Hepatocyte (in vitro differentiated cells): ENCODE measurements around the gene CEP95. TPM values are rescaled to one million over a fixed set of nuclear protein-coding genes. Genes with fewer than 3 reads are reported as not detected.
A peak's percentile ranks its signal among the peaks of the same experiment; 100 is the strongest.

Source experiments
- DNase-seq: peaks from one replicate; pipeline ENCODE4 v3.0.0-alpha.2; 2016; ENCODE audit warnings: low spot score
- H2AFZ ChIP-seq: fragments of 200-600 bp; sonication (generic); 2 replicates; pipeline ENCODE4 v1.6.0; 2016; ENCODE audit warnings: antibody characterized with exemption, mild to moderate bottlenecking
- H3K27ac ChIP-seq: fragments of 200-600 bp; sonication (generic); 2 replicates; pipeline ENCODE4 v1.5.1; 2016; ENCODE audit warnings: mild to moderate bottlenecking
- H3K27me3 ChIP-seq: fragments of 200-600 bp; sonication (generic); 2 replicates; pipeline ENCODE4 v1.6.1; 2016
- H3K36me3 ChIP-seq: fragments of 200-600 bp; sonication (generic); replicated peaks from 2 replicates; pipeline ENCODE4 v1.5.1; 2016; ENCODE audit warnings: low read depth; ENCODE audit not compliant: insufficient read depth
- H3K4me1 ChIP-seq: fragments of 200-600 bp; sonication (generic); 2 replicates; pipeline ENCODE4 v1.5.1; 2016; ENCODE audit warnings: mild to moderate bottlenecking, moderate library complexity; ENCODE audit not compliant: insufficient read depth
- H3K4me2 ChIP-seq: fragments of 200-600 bp; sonication (generic); 2 replicates; pipeline ENCODE4 v1.6.0; 2016
- H3K4me3 ChIP-seq: fragments of 200-600 bp; sonication (generic); 2 replicates; pipeline ENCODE4 v1.5.1; 2016; ENCODE audit warnings: mild to moderate bottlenecking
- H3K79me2 ChIP-seq: fragments of 200-600 bp; sonication (generic); 2 replicates; pipeline ENCODE4 v1.6.0; 2017; ENCODE audit warnings: mild to moderate bottlenecking
- H3K9me2 ChIP-seq: fragments of 200-600 bp; sonication (generic); replicated peaks from 2 replicates; pipeline ENCODE4 v1.6.0; 2017; ENCODE audit warnings: mild to moderate bottlenecking; ENCODE audit not compliant: insufficient read depth
- H3K9me3 ChIP-seq: fragments of 200-600 bp; sonication (generic); 2 replicates; pipeline ENCODE4 v1.5.1; 2016; ENCODE audit warnings: low read depth, mild to moderate bottlenecking
- H4K20me1 ChIP-seq: fragments of 200-600 bp; sonication (generic); 2 replicates; pipeline ENCODE4 v1.6.0; 2016; ENCODE audit warnings: mild to moderate bottlenecking; ENCODE audit not compliant: insufficient read depth, poor library complexity, severe bottlenecking
- EZH2 ChIP-seq: fragments of 200-600 bp; sonication (generic); IDR thresholded peaks from 2 replicates; pipeline ENCODE4 v1.6.1; 2016; ENCODE audit warnings: antibody characterized with exemption, mild to moderate bottlenecking, borderline replicate concordance
- EZH2phosphoT487 ChIP-seq: fragments of 200-600 bp; sonication (generic); IDR thresholded peaks from one replicate; pipeline ENCODE4 v1.6.1; 2018; ENCODE audit warnings: antibody characterized with exemption, mild to moderate bottlenecking, low read depth, moderate library complexity; ENCODE audit not compliant: unreplicated experiment, severe bottlenecking
- WGBS: methylation state at CpG from one replicate; pipeline ENCODE4 v1.1.6; 2016; ENCODE audit warnings: low lambda C conversion rate; ENCODE audit errors: missing lambda C conversion rate; 5-methylcytosine and 5-hydroxymethylcytosine counted together
- polyA plus RNA-seq: library from polyadenylated mRNA; unstranded; fragments of >200 nt; fragmentation: Nextera tagmentation; extraction: Ambion mirVana; gene quantifications from 2 replicates; pipeline ENCODE4 v1.2.1, GENCODE V29; 2016
- total RNA-seq: library from RNA; depleted of rRNA; stranded (reverse); fragments of >200 nt; gene quantifications from 2 replicates; pipeline ENCODE4 v1.2.3, GENCODE V29; 2014
- TF ChIP-seq, protein P1 (sequence below): fragments of 200-600 bp; sonication (generic); IDR thresholded peaks from 2 replicates; pipeline ENCODE4 v1.5.1; 2016; ENCODE audit warnings: antibody characterized with exemption, mild to moderate bottlenecking; ENCODE audit not compliant: poor library complexity

CEP95 gene
- total and polyA plus RNA-seq, 2 experiments from 2014 or later: 25.8 to 42.8 TPM

DNA sequence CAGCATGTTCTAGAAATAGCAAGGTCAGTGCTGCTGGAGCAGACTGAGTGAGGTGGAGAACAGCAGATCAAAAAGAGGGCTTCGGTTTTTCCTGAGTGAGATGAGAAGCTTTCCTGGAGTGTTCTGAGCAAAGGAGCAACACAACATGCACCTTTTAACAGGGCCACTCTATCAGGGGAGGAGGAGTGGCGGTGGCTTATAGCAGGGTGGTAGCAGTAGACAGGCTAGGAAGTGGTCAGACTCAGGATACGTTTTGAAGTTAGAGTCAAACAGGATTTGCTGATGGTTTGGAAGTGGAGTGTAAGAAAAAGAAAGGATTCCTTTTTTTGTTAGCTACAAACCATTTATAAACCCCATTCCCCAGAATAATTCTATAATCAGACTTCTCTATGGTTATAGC, 22.4 kb upstream of the CEP95 start:
- no peaks in the 10 kb centered on the region for H3K79me2 ChIP-seq
- H3K9me3 ChIP-seq: no peaks in the 10 kb centered on the region
- TF ChIP-seq EZH2 (no peak), EZH2phosphoT487 (no peak)
- TF ChIP-seq, protein P1, sequence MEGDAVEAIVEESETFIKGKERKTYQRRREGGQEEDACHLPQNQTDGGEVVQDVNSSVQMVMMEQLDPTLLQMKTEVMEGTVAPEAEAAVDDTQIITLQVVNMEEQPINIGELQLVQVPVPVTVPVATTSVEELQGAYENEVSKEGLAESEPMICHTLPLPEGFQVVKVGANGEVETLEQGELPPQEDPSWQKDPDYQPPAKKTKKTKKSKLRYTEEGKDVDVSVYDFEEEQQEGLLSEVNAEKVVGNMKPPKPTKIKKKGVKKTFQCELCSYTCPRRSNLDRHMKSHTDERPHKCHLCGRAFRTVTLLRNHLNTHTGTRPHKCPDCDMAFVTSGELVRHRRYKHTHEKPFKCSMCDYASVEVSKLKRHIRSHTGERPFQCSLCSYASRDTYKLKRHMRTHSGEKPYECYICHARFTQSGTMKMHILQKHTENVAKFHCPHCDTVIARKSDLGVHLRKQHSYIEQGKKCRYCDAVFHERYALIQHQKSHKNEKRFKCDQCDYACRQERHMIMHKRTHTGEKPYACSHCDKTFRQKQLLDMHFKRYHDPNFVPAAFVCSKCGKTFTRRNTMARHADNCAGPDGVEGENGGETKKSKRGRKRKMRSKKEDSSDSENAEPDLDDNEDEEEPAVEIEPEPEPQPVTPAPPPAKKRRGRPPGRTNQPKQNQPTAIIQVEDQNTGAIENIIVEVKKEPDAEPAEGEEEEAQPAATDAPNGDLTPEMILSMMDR: no peak
- no peak overlapping the region for H3K4me2 ChIP-seq
- no peaks in the 10 kb centered on the region for H3K4me1 ChIP-seq
- H2AFZ ChIP-seq: no peak overlapping the region
- H4K20me1 ChIP-seq: no peaks in the 10 kb centered on the region
- H3K27me3 ChIP-seq: no peaks in the 10 kb centered on the region
- no peak overlapping the region for H3K27ac ChIP-seq
- 97% methylated on average over 3 of the region's 3 CpGs for WGBS
- H3K9me2 ChIP-seq: no peaks in the 10 kb centered on the region
- no peak overlapping the region for H3K4me3 ChIP-seq
- DNase-seq: no peak
- no peaks in the 10 kb centered on the region for H3K36me3 ChIP-seq

DNA sequence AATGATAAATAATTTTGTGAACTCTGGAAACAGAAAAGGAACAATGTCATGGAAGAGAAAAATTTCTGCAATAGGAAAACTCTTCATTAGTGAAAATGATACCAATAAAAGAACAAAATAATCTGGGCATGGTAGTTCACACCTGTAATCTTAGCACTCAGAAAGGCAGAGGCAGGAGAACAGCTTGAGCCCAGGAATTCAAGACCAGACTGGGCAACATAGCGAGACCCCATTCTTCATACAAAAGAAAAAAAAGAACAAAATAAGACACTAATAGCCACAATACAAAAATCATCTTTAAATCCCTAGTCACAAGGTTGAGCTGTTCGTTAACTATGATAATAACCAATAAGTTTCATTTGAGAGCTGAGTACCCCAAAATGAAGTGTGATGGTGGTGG, 18.5 kb upstream of the CEP95 start:
- no peak overlapping the region for H3K4me3 ChIP-seq
- no peak overlapping the region for H2AFZ ChIP-seq
- no peak for TF ChIP-seq EZH2phosphoT487
- TF ChIP-seq, protein P1: no peak
- H3K4me2 ChIP-seq: no peak overlapping the region
- no peak overlapping the region for H3K27ac ChIP-seq
- WGBS: 98% methylated on average over 2 of the region's 2 CpGs
- H3K4me1 ChIP-seq: no peaks in the 10 kb centered on the region
- no peaks in the 10 kb centered on the region for H3K79me2 ChIP-seq
- no peaks in the 10 kb centered on the region for H3K27me3 ChIP-seq
- H3K9me2 ChIP-seq: no peaks in the 10 kb centered on the region
- no peaks in the 10 kb centered on the region for H3K36me3 ChIP-seq
- H4K20me1 ChIP-seq: no peaks in the 10 kb centered on the region
- no peak for DNase-seq
- no peaks in the 10 kb centered on the region for H3K9me3 ChIP-seq

DNA sequence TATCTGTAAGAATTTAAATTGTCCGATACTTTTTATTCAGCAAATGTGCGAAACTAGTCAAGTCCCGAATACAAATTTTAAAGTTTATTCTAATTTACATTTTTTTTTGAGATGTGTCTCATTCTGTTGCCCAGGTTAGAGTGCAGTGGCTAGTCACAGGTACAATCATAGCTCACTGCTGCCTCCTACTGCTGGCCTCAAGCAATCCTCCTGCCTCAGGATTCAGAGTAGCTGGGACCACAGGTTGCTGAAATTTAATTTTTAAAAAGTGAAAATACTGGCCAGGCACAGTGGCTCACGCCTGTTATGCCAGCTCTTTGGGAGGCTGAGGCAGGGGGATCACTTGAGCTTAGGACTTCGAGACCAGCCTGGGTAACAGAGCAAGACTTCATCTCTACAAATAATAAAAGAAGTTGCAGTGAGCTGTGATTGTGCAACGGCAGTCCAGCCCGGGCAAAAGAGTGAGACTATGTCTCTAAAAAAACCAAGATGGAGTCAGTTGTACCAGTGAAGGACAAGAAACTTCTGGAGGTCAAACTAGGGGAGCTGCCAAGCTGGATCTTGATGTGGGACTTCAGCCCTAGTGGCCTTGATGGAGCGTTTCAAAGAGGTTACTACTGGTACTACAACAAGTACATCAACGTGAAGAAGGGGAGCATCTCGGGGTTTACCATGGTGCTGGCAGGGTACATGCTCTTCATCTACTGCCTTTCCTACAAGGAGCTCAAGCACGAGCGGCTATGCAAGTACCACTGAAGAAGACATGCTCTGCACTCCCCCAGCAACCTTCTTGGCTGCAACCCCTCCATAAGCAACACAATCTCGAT, 15.5 kb upstream of the CEP95 start:
- Histone ChIP-seq H3K79me2 (peaks cover 27% of the 10 kb centered on the region), H3K9me2 (no peaks in the 10 kb centered on the region), H3K27ac (no peak overlapping the region), H3K36me3 (no peaks in the 10 kb centered on the region), H3K9me3 (no peaks in the 10 kb centered on the region), H3K4me3 (no peak overlapping the region), H3K27me3 (no peaks in the 10 kb centered on the region), H2AFZ (no peak overlapping the region), H3K4me2 (no peak overlapping the region), H3K4me1 (peaks cover 6% of the 10 kb centered on the region), H4K20me1 (no peaks in the 10 kb centered on the region)
- peak; percentile 23 for DNase-seq
- TF ChIP-seq EZH2phosphoT487 (no peak), EZH2 (no peak)
- TF ChIP-seq, protein P1: peak; percentile 43
- 97% methylated on average over 13 of the region's 13 CpGs for WGBS
